Cerebellar nuclear complex (tissue), 1 donor: ENCODE results near the gene PCBD2.
"Not testable (repeated sequence)": the region's sequence is repeated elsewhere in the genome, so short reads cannot be mapped to it uniquely, and the experiment has no call there.

Source experiments
- DNase-seq, 2 experiments: peaks; one replicate each; lab custom pipeline; 2025; lab: John Stamatoyannopoulos, UW

Gene PCBD2

GRCh38 chr5:134963098-134963497, 58.2 kb downstream of the PCBD2 start:
- DNase-seq, result no peak

- no peak for DNase-seq
Measured at GRCh38 chr5:134964359-134965270, 59.7 kb downstream of the PCBD2 start.

GRCh38 chr5:134965271-134965825, 60.4 kb downstream of the PCBD2 start:
- no peak for DNase-seq

- DNase-seq, result no peak
Measured at GRCh38 chr5:134967607-134968006, 62.7 kb downstream of the PCBD2 start, which contains the start of gene CATSPER3. CATSPER3 (plus strand) TSS chr5:134967907; CDS start chr5:134967992, 85 bp downstream.

- DNase-seq, result no peak
Measured at GRCh38 chr5:134968055-134968454, 63.1 kb downstream of the PCBD2 start.

GRCh38 chr5:134969166-134969565, 64.2 kb downstream of the PCBD2 start:
- DNase-seq, result no peak

- no peak for DNase-seq
Measured at GRCh38 chr5:134975078-134975715, 70.3 kb downstream of the PCBD2 start.

- no peak for DNase-seq
Measured at GRCh38 chr5:134975843-134976242, 70.9 kb downstream of the PCBD2 start.

GRCh38 chr5:134976841-134977240, 71.9 kb downstream of the PCBD2 start:
- DNase-seq, result no peak

GRCh38 chr5:134979416-134979815, 74.5 kb downstream of the PCBD2 start:
- DNase-seq, result no peak

GRCh38 chr5:134982230-134982629, 77.3 kb downstream of the PCBD2 start:
- DNase-seq, result no peak

- DNase-seq, result no peak
Measured at GRCh38 chr5:134989266-134989830, 84.4 kb downstream of the PCBD2 start.

- DNase-seq, result not testable (repeated sequence)
Measured at GRCh38 chr5:134990183-134990582, 85.3 kb downstream of the PCBD2 start.

GRCh38 chr5:134992148-134992547, 87.2 kb downstream of the PCBD2 start:
- DNase-seq, result no peak

GRCh38 chr5:134993161-134993560, 88.2 kb downstream of the PCBD2 start:
- DNase-seq, result no peak

- DNase-seq, result no peak
Measured at GRCh38 chr5:134994560-134995156, 89.7 kb downstream of the PCBD2 start.

- no peak for DNase-seq
Measured at GRCh38 chr5:134995850-134996402, 91.0 kb downstream of the PCBD2 start.

GRCh38 chr5:134997015-134997414, 92.1 kb downstream of the PCBD2 start:
- no peak for DNase-seq

GRCh38 chr5:134998068-134998467, 93.1 kb downstream of the PCBD2 start:
- DNase-seq, result not testable (repeated sequence)

- DNase-seq, result no peak
Measured at GRCh38 chr5:135004376-135004775, 99.4 kb downstream of the PCBD2 start.

GRCh38 chr5:135005076-135005475, 100.1 kb downstream of the PCBD2 start:
- DNase-seq, result no peak

GRCh38 chr5:135007305-135007704, 102.4 kb downstream of the PCBD2 start:
- no peak for DNase-seq
